ENCODE results near the gene COPB2. TPM values are rescaled to one million over a fixed set of nuclear protein-coding genes. Genes with fewer than 3 reads are reported as not detected.

The COPB2 gene
- total and polyA plus RNA-seq, 2 donors (not counting 1 experiment from before 2014, with no cell fraction given): 15.9 to 75.4 TPM

GRCh38 chr3:139421040-139421439 lies 31.6 kb upstream of the COPB2 start:
- Histone ChIP-seq H3K9me3 (ENCODE audit: control extremely low read depth in 1 of 3, control insufficient read depth in 2 of 3, insufficient read depth in 1 of 3, low read length in 2 of 3) (peaks cover 2 to 9% (median 5%) of the 10 kb centered on the region in 3 donors), H3K4me3 (ENCODE audit: control extremely low read depth in 1 of 5, extremely low read depth in 1 of 5, insufficient read depth in 1 of 5, low read depth in 2 of 5, low read length in 4 of 5) (no peak overlapping the region), H3K36me3 (replicated peaks in 1 of 2; ENCODE audit: control extremely low read depth in 1 of 2, control insufficient read depth in 1 of 2, extremely low read depth in 1 of 2, insufficient read depth in 2 of 2, low read length in 1 of 2) (peaks cover 2 to 8% of the 10 kb centered on the region in 2 experiments), H4K20me1 (ENCODE audit: control insufficient read depth, insufficient read depth, low read length, poor library complexity, severe bottlenecking) (no peaks in the 10 kb centered on the region), H3K79me2 (ENCODE audit: control insufficient read depth, insufficient read depth, low read length) (no peaks in the 10 kb centered on the region), H2AFZ (ENCODE audit: insufficient read depth, low read depth, low read length, poor library complexity, severe bottlenecking) (no peak overlapping the region), H3K9ac (ENCODE audit: low read length) (no peak overlapping the region), H3K4me1 (ENCODE audit: control insufficient read depth in 2 of 2, insufficient read depth in 2 of 2, low read length in 2 of 2) (no peaks in the 10 kb centered on the region), H3K27me3 (replicated peaks in 1 of 4; ENCODE audit: control extremely low read depth in 1 of 4, control insufficient read depth in 3 of 4, insufficient read depth in 4 of 4, low read length in 3 of 4) (no peaks in the 10 kb centered on the region), H3K27ac (ENCODE audit: low read length in 2 of 2) (no peak overlapping the region), H3K4me2 (replicated peaks; ENCODE audit: low read depth, low read length, poor library complexity, severe bottlenecking) (no peak overlapping the region)
- CTCF ChIA-PET: no interaction called here
- Mint-ChIP-seq H3K9me3 (ENCODE audit: insufficient read depth) (peaks cover 10% of the 10 kb centered on the region), H3K27me3 (no peaks in the 10 kb centered on the region), H3K27ac (no peak overlapping the region), H3K4me1 (no peaks in the 10 kb centered on the region), H3K4me3 (no peak overlapping the region)
- DNase-seq (no peak), ATAC-seq (ENCODE audit: low read depth) (no peak)
- no CpG with 5 or more reads among the region's 1 CpG for WGBS (ENCODE audit: insufficient coverage)
- no peak for TF ChIP-seq CTCF (IDR thresholded peaks at IDR 0.05)
- no peak for TF ChIP-seq EZH2 (IDR thresholded peaks at IDR 0.05; ENCODE audit: borderline replicate concordance, insufficient read depth, low read depth, low read length, poor library complexity, severe bottlenecking)
- intact Hi-C loops (cut with micrococcal nuclease): no loop called here
- POLR2A ChIA-PET: no interaction called here

- no peak overlapping the region for H2AFZ ChIP-seq (ENCODE audit: insufficient read depth, low read depth, low read length, poor library complexity, severe bottlenecking)
- TF ChIP-seq CTCF (IDR thresholded peaks at IDR 0.05): no peak
- TF ChIP-seq EZH2 (IDR thresholded peaks at IDR 0.05; ENCODE audit: borderline replicate concordance, insufficient read depth, low read depth, low read length, poor library complexity, severe bottlenecking): no peak
- POLR2A ChIA-PET: no interaction called here
- CTCF ChIA-PET: interaction anchor here (1.0 kb wide), 1 partner anchor 10 kb away, joined by 5 read pairs; no protein-coding TSS in a partner anchor
- peaks cover 2 to 3% of the 10 kb centered on the region in 2 experiments for H3K36me3 ChIP-seq (replicated peaks in 1 of 2; ENCODE audit: control extremely low read depth in 1 of 2, control insufficient read depth in 1 of 2, extremely low read depth in 1 of 2, insufficient read depth in 2 of 2, low read length in 1 of 2)
- intact Hi-C loops (cut with micrococcal nuclease): no loop called here
- H3K4me3 ChIP-seq (ENCODE audit: control extremely low read depth in 1 of 5, extremely low read depth in 1 of 5, insufficient read depth in 1 of 5, low read depth in 2 of 5, low read length in 4 of 5): no peak overlapping the region
- no peaks in the 10 kb centered on the region for H3K4me1 ChIP-seq (ENCODE audit: control insufficient read depth in 2 of 2, insufficient read depth in 2 of 2, low read length in 2 of 2)
- no peak overlapping the region for H3K4me3 Mint-ChIP-seq
- no peaks in the 10 kb centered on the region for H3K4me1 Mint-ChIP-seq
- H3K9me3 Mint-ChIP-seq (ENCODE audit: insufficient read depth): peaks cover 27% of the 10 kb centered on the region
- no peak for DNase-seq
- H3K27me3 Mint-ChIP-seq: no peaks in the 10 kb centered on the region
- WGBS (ENCODE audit: insufficient coverage): 92% methylated on average over 2 of the region's 2 CpGs
- no peaks in the 10 kb centered on the region for H4K20me1 ChIP-seq (ENCODE audit: control insufficient read depth, insufficient read depth, low read length, poor library complexity, severe bottlenecking)
- H3K9ac ChIP-seq (ENCODE audit: low read length): no peak overlapping the region
- H3K27me3 ChIP-seq (replicated peaks in 1 of 4; ENCODE audit: control extremely low read depth in 1 of 4, control insufficient read depth in 3 of 4, insufficient read depth in 4 of 4, low read length in 3 of 4): no peaks in the 10 kb centered on the region
- no peak overlapping the region for H3K27ac Mint-ChIP-seq
- no peak for ATAC-seq (ENCODE audit: low read depth)
- H3K4me2 ChIP-seq (replicated peaks; ENCODE audit: low read depth, low read length, poor library complexity, severe bottlenecking): no peak overlapping the region
- H3K9me3 ChIP-seq (ENCODE audit: control extremely low read depth in 1 of 3, control insufficient read depth in 2 of 3, insufficient read depth in 1 of 3, low read length in 2 of 3): peaks cover 2 to 23% (median 18%) of the 10 kb centered on the region in 3 donors
- H3K79me2 ChIP-seq (ENCODE audit: control insufficient read depth, insufficient read depth, low read length): no peaks in the 10 kb centered on the region
- H3K27ac ChIP-seq (ENCODE audit: low read length in 2 of 2): no peak overlapping the region
These were observed 28.7 kb upstream of the COPB2 start for GRCh38 chr3:139418144-139418543.

Data from B cell (primary cell).